IMR-90 (cell line): ENCODE results near the gene OSBPL3. TPM values are rescaled to one million over a fixed set of nuclear protein-coding genes. Genes with fewer than 3 reads are reported as not detected.

ENCODE experiments used
- ATAC-seq: fragments of 200-7000 bp; cut with Tn5 transposase; 2 replicates; pipeline ENCODE4 v1.9.1; 2020; ENCODE audit warnings: low read depth, mild to moderate bottlenecking, moderate library complexity
- BruUV-seq: library from RNA; stranded (reverse); fragments of 400-500 nt; replicated peaks from 2 replicates; lab custom pipeline; 2021; lab: Mats Ljungman, UMichigan
- CTCF ChIA-PET: fragments of 300-600 bp; formaldehyde crosslinking; extraction: SDS; loops from one replicate; lab custom pipeline; 2021; ENCODE audit warnings: antibody characterized with exemption; lab: Yijun Ruan, JAX
- POLR2A ChIA-PET: fragments of 300-600 bp; sonication (Branson Sonifier 250); formaldehyde crosslinking; loops from one replicate; lab custom pipeline; 2022; ENCODE audit warnings: antibody characterized with exemption; ENCODE audit not compliant: unreplicated experiment; lab: Charles Lee
- DNase-seq: peaks from one replicate; pipeline ENCODE4 v3.0.0; 2013
- H2AFZ ChIP-seq: replicated peaks from 2 replicates; pipeline ENCODE3; 2013; ENCODE audit warnings: low read length, mild to moderate bottlenecking; ENCODE audit not compliant: poor library complexity
- H2AK5ac ChIP-seq: 2 replicates; pipeline ENCODE4 v1.6.1; 2013; ENCODE audit warnings: low read depth, low read length, inconsistent platforms
- H2AK9ac ChIP-seq: replicated peaks from 2 replicates; pipeline ENCODE3; 2013; ENCODE audit warnings: mild to moderate bottlenecking, low read depth, low read length, moderate library complexity; ENCODE audit not compliant: poor library complexity
- H2BK120ac ChIP-seq: 2 replicates; pipeline ENCODE4 v1.6.1; 2013; ENCODE audit warnings: low read depth, low read length, inconsistent platforms
- H2BK15ac ChIP-seq: 3 replicates; pipeline ENCODE4 v1.6.1; 2013; ENCODE audit warnings: low read depth, low read length, inconsistent platforms
- H2BK20ac ChIP-seq: 2 replicates; pipeline ENCODE4 v1.6.1; 2013; ENCODE audit warnings: low read depth, mild to moderate bottlenecking, inconsistent platforms, low read length, moderate library complexity
- H2BK5ac ChIP-seq: 2 replicates; pipeline ENCODE4 v1.6.1; 2013; ENCODE audit warnings: mild to moderate bottlenecking, low read depth, low read length, inconsistent platforms; ENCODE audit not compliant: poor library complexity, severe bottlenecking
- H3K14ac ChIP-seq: replicated peaks from 2 replicates; pipeline ENCODE4 v1.6.1; 2013; ENCODE audit warnings: low read depth, low read length, inconsistent platforms
- H3K18ac ChIP-seq: 2 replicates; pipeline ENCODE4 v1.6.1; 2013; ENCODE audit warnings: low read depth, low read length, control low read depth
- H3K23ac ChIP-seq: 2 replicates; pipeline ENCODE4 v1.6.1; 2013; ENCODE audit warnings: low read depth, low read length, inconsistent platforms
- H3K27ac ChIP-seq: 2 replicates; pipeline ENCODE4 v1.5.1; 2013; ENCODE audit warnings: mild to moderate bottlenecking, control low read depth, low read length; ENCODE audit not compliant: insufficient read depth
- H3K27me3 ChIP-seq: 2 replicates; pipeline ENCODE4 v1.6.1; 2013; ENCODE audit warnings: low read length; ENCODE audit not compliant: control insufficient read depth, insufficient read depth
- H3K36me3 ChIP-seq: 2 replicates; pipeline ENCODE4 v1.6.1; 2013; ENCODE audit warnings: low read length, mixed read lengths; ENCODE audit not compliant: control insufficient read depth, insufficient read depth
- H3K4ac ChIP-seq: 2 replicates; pipeline ENCODE4 v1.6.1; 2013; ENCODE audit warnings: low read depth, low read length, inconsistent platforms
- H3K4me1 ChIP-seq: 2 replicates; pipeline ENCODE4 v1.6.1; 2013; ENCODE audit warnings: low read length, mixed read lengths; ENCODE audit not compliant: control insufficient read depth, insufficient read depth
- H3K4me2 ChIP-seq: 2 replicates; pipeline ENCODE4 v1.6.1; 2013; ENCODE audit warnings: low read depth, mild to moderate bottlenecking, control low read depth, low read length, moderate library complexity
- H3K4me3 ChIP-seq: 2 replicates; pipeline ENCODE4 v1.5.1; 2013; ENCODE audit warnings: low read depth, mild to moderate bottlenecking, control low read depth, low read length, moderate library complexity; ENCODE audit not compliant: insufficient read depth
- H3K56ac ChIP-seq: 2 replicates; pipeline ENCODE4 v1.6.1; 2013; ENCODE audit warnings: low read length, inconsistent platforms; ENCODE audit not compliant: insufficient read depth; ENCODE audit errors: extremely low read depth
- H3K79me1 ChIP-seq, 2 experiments: 2 replicates each; pipeline ENCODE4 v1.6.1; 2013; ENCODE audit warnings: low read length in 2 of 2, inconsistent platforms in 1 of 2, low read depth in 1 of 2
- H3K9ac ChIP-seq: 2 replicates; pipeline ENCODE4 v1.6.1; 2013; ENCODE audit warnings: low read depth, low read length, control low read depth
- H3K9me1 ChIP-seq: 2 replicates; pipeline ENCODE4 v1.6.1; 2013; ENCODE audit warnings: low read length, inconsistent platforms; ENCODE audit not compliant: insufficient read depth
- H3K9me3 ChIP-seq: 2 replicates; pipeline ENCODE4 v1.6.1; 2013; ENCODE audit warnings: low read length; ENCODE audit not compliant: control insufficient read depth, insufficient read depth
- H4K20me1 ChIP-seq: 2 replicates; pipeline ENCODE4 v1.6.1; 2013; ENCODE audit warnings: low read length, inconsistent platforms; ENCODE audit not compliant: insufficient read depth
- H4K5ac ChIP-seq: 2 replicates; pipeline ENCODE4 v1.6.1; 2013; ENCODE audit warnings: mild to moderate bottlenecking, low read depth, low read length, control low read depth
- H4K8ac ChIP-seq, 2 experiments: 2 replicates each; pipeline ENCODE4 v1.6.1; 2013; ENCODE audit warnings: low read depth in 2 of 2, low read length in 2 of 2, control low read depth in 1 of 2, inconsistent platforms in 1 of 2
- H4K91ac ChIP-seq: 2 replicates; pipeline ENCODE4 v1.6.1; 2013; ENCODE audit warnings: low read depth, low read length, inconsistent platforms; ENCODE audit not compliant: insufficient read depth
- RAD21 ChIP-seq: IDR thresholded peaks from 2 replicates; pipeline ENCODE4 v1.6.1; 2012; ENCODE audit warnings: low read length, improper control_type of control experiment
- SMC3 ChIP-seq: fragments of 150-350 bp; IDR thresholded peaks from 2 replicates; pipeline ENCODE4 v1.6.1; 2016; ENCODE audit warnings: low read depth, mild to moderate bottlenecking, antibody characterized with exemption, low read length, moderate library complexity
- WGBS, 2 experiments: methylation state at CpG; one replicate each; pipeline versions ENCODE4 v1.1.5 to v1.1.7; 2013; ENCODE audit warnings: missing lambda C conversion rate in 2 of 2; ENCODE audit not compliant: insufficient read length in 1 of 2; ENCODE audit errors: extremely low coverage in 2 of 2; 5-methylcytosine and 5-hydroxymethylcytosine counted together
- dilution Hi-C: fragments of 300-500 bp; cut with HindIII; formaldehyde crosslinking; loops from one replicate; pipeline ENCODE4 v1.14.3; 2018; ENCODE audit warnings: low sequenced_read_pairs; ENCODE audit not compliant: unreplicated experiment
- in situ Hi-C: fragments of 300-500 bp; cut with MboI; formaldehyde crosslinking; loops from 3 replicates; pipeline ENCODE4 v1.14.3; 2019; ENCODE audit warnings: low sequenced_read_pairs, inconsistent platforms, mixed read lengths
- intact Hi-C: fragments of 100-400 bp; cut with micrococcal nuclease; formaldehyde crosslinking; loops from 2 replicates; pipeline ENCODE4 v1.10.0; 2022
- polyA plus RNA-seq, 3 experiments: library from polyadenylated mRNA; depleted of rRNA; stranded (reverse); fragments of >200 nt; gene quantifications; 2 replicates each; pipeline ENCODE4 v1.2.3, GENCODE V29; 2012; ENCODE audit warnings: low replicate concordance in 1 of 3
- total RNA-seq: library from RNA; depleted of rRNA; stranded (reverse); fragments of >200 nt; gene quantifications from 2 replicates; pipeline ENCODE4 v1.2.3, GENCODE V29; 2012

OSBPL3 gene
- total and polyA plus RNA-seq, 2 of the 4 experiments (the other 2 are of a cell fraction): 18.0 to 29.9 TPM

- H2BK15ac ChIP-seq: no peak overlapping the region
- H4K20me1 ChIP-seq: no peaks in the 10 kb centered on the region
- H2AK9ac ChIP-seq: no peak overlapping the region
- H2BK120ac ChIP-seq: no peak overlapping the region
- no peak overlapping the region for H3K18ac ChIP-seq
- H3K9ac ChIP-seq: no peak overlapping the region
- no peaks in the 10 kb centered on the region for H3K9me1 ChIP-seq
- H4K5ac ChIP-seq: no peak overlapping the region
- H3K27me3 ChIP-seq: no peaks in the 10 kb centered on the region
- H4K91ac ChIP-seq: no peak overlapping the region
- TF ChIP-seq SMC3: no peak
- TF ChIP-seq RAD21: no peak
- no peak overlapping the region for H2BK5ac ChIP-seq
- H3K56ac ChIP-seq: no peak overlapping the region
- no peak overlapping the region for H3K4me2 ChIP-seq
- intact Hi-C loops (no loop called here), in situ Hi-C loops (no loop called here), dilution Hi-C loops (no loop called here)
- no peak overlapping the region for H2AFZ ChIP-seq
- no peak overlapping the region for H3K4me3 ChIP-seq
- POLR2A ChIA-PET: no interaction called here
- H3K36me3 ChIP-seq: no peaks in the 10 kb centered on the region
- H4K8ac ChIP-seq: no peak overlapping the region
- no peak overlapping the region for H3K4ac ChIP-seq
- H3K79me1 ChIP-seq: no peaks in the 10 kb centered on the region
- no peak overlapping the region for H3K27ac ChIP-seq
- BruUV-seq: no TSS peak
- WGBS, 2 experiments: no CpG with 5 or more reads among the region's 3 CpGs
- no peaks in the 10 kb centered on the region for H3K9me3 ChIP-seq
- no peak overlapping the region for H2BK20ac ChIP-seq
- H3K23ac ChIP-seq: no peak overlapping the region
- DNase-seq (no peak), ATAC-seq (no peak)
- no peak overlapping the region for H3K14ac ChIP-seq
- H2AK5ac ChIP-seq: no peak overlapping the region
- H3K4me1 ChIP-seq: no peaks in the 10 kb centered on the region
- CTCF ChIA-PET: interaction anchor here (0.5 to 1.7 kb wide), 2 partner anchors 14 to 76 kb away, joined by 3 to 4 read pairs; no protein-coding TSS in a partner anchor
These were observed 15.5 kb upstream of the OSBPL3 start for GRCh38 chr7:24995466-24995865.
